Colon (tissue), 2 donors: Measurements from ENCODE around the gene IQCM.

ENCODE experiments used
- FAIRE-seq: peaks from 2 replicates; lab custom pipeline; 2012; peaks lifted over from hg19 to GRCh38; lab: Jason Lieb, UNC
- donor health status: control.
- donor health status: control.

IQCM gene

DNA sequence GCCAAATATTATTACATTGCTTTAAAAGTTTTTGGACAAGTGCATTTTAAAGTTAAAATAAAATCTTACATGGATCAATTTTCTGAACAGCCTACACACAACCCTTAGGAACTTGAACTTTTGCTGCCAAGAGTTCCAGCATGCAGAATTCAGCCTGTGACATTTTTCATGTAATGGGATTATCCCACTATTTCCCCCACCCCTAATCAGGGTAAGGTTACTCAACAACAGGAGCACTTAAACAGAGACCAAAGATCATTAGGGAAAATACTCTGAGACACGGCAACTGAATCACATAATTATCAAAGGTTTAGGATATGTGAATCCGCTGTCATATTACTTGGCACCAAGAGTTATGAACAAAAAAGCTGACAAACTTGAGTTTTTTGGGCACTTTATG, 47.2 kb downstream of the IQCM start:
- no peak for FAIRE-seq

DNA sequence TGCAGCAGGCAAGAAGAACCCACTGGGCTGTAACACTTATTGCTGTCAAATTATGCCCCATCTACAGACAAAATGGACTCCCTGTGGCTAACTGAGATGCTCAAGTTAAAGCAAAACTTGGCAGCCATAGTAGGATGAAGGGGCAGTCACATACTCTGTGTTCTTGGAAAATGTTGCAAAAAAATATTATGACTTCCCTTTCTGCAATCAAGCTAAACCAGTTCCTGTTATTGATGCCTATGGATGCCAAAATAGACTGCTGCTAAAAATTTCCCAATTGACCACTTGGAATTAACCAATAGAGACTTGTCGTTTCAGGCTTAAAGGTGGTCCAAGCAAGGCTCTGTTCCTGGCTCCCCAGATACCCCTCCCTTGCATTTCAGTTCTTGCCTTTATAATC, 49.5 kb downstream of the IQCM start:
- FAIRE-seq, result no peak

DNA sequence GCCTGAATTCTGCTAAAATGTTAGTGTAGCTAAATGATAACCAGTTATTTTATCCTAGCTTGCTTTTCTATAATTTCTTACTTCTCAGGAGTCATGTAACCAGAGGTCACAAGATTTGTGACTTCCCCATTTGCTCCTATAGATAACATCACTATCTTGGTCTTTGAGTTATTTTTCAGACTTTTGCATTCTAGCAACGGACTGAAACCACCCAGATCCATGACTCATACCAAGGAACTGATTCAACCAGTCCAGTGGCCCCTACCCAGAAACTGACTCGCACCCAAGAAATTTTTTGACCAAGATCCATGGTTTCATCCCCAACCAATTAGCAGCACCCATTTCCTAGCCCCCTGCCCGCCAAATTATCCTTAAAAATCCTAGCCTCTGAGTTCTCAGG, 50.0 kb downstream of the IQCM start:
- no peak for FAIRE-seq

DNA sequence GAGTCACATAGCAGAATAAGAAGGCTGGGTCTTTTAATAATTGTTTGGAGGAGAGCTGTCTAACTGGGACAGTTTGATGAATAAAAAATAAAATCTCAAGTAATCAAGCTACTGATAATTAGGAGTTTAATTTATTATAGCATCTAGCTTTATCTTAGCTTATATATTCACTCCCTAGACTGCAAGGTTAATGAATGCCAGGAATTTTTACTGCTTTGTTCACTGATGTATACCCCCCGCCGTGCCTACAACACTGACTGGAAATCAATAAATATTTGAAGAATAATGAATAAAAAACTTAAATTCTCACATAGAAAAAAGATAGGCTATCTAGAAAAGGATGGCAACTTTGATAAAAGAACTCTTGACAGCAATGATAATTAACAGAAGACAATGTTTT, 59.7 kb downstream of the IQCM start:
- no peak for FAIRE-seq

DNA sequence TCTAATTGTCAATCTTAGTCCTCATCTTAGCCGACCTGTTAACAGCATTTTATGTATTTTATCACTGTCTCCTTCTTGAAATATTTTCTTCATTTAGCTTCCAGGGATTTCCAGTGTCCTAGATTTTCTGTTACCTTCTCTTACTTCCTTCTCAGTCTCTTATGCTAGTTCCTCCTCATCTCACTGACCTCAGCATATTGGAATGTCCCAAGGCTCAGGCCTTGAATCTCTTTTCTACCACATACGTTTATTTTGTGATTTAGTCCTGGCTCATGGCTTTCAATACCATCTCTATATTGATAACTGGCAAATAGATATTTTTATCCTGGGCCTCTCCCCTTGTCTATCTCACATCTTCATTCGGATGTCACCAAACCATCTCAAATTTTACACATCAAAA, 61.1 kb downstream of the IQCM start:
- FAIRE-seq, result no peak

DNA sequence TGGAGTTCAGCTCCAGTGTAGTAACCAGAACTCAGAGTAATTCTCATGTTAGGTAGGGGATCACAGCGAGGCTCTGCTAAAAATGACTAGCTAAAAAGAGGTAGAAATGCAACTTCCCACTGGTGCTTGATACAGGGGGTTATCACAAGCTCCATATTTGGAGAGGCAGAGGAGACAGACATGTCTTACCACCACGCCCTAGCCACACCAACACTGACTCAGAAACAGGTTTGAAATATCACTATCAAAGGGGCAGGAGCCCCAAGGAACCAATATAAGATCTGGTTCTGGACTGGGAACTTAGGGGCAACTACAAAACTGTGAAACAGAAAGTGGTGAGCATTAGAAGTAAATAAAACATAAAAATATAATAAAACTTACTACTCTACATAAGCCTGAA, 62.9 kb downstream of the IQCM start:
- no peak for FAIRE-seq

DNA sequence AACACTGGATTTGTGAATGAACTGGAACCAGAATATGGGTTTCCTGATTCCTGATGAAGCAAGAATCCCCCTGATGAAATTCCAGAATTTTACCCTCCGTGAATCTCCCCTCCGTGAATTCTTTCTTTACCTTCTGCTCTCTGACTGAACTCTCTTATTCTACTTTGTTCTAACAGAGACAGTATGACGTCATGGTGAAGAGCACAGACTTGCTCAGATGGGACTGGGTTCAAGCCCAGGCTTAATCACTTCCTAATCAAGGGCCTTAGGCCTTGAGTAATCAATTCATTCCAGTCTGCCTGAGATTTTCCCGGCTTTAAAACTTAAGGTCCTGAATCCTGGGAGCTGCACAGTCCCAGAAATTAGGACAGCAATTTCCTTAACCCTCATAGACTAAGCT, 64.5 kb downstream of the IQCM start:
- FAIRE-seq, result no peak

DNA sequence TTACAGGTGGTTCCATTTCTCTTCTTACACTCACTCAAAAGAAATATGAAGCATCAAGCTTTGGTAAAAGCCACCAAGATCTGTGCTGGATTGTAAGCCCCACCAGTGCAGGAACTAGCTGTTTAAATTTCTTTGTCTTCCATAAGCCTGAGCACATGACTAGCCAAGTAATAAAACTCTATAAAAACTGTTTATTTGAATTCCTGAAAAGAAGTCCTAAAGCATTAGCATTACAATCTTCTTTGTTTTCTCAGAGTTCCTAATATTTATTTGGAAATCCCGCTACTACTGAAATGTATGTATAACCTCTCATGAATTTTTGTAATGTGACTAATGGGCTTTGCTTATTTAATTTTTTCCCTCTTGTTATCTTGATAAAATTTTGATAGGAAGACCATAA, 65.9 kb downstream of the IQCM start:
- no peak for FAIRE-seq

DNA sequence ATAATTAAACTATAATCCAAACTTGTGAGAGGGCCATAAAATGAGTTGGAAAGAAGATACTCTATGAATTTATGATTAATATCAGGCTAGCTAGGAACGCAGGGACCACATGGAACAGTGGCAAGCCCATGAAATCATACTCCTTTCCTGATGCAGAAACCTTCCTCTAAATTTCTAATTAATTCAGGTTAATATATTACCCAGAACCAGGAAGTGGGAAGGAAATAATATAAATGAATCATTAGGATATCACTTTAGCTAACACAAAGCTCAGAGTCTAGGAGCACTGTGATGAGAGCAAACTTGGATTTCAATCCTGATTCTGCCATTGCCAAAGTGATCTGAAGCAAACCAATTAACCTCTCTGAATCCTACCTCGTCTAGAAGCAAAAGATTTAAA, 68.0 kb downstream of the IQCM start:
- FAIRE-seq, result no peak

DNA sequence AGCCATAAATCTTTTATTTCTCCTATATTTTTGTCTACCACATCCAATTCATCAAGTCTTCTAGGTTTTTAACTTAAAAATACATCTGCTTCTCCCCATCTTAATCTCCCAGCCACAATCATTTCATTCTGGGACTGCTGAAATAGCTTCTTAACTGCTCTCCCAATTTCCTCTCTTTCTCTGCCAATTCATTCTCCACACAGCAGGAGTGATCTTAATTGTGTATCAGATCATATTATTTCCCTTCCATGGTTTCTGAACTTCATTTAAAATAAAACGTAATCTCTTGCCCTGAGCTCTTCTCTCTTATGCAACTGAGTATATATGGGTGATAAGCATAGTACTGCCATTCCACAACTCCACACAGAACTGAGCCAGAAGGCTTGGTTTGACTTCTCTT, 69.4 kb downstream of the IQCM start:
- no peak for FAIRE-seq

DNA sequence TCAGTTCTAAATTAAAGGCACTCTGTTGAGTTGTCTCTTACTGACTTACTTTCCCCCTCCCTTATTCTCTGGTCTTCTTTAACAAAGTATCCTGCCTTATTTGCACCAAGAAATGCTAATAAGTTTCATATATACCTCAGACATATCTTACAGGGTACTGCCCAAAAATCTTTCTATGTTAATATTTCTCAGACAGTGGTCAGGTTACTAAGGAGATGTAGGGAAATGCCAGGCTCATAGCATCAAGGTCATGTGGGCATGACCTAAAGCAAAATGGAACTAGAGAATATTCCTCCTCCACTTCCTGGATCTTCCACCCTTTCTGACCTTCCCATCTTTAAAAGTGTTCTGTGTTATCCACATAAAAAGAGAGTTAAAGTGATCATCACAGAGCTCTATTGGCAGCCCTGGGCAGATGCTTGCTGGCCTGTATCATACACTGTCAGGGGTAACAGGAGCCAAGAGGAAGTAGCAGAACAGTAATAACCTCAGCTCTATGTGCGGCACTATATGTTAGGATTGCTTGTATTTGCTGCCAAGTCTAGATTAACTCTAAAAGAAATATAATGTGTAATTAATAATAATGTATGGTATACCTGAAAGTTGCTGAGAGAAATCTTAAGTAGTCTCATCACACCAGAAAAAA, 74.3 kb downstream of the IQCM start:
- FAIRE-seq, result no peak

DNA sequence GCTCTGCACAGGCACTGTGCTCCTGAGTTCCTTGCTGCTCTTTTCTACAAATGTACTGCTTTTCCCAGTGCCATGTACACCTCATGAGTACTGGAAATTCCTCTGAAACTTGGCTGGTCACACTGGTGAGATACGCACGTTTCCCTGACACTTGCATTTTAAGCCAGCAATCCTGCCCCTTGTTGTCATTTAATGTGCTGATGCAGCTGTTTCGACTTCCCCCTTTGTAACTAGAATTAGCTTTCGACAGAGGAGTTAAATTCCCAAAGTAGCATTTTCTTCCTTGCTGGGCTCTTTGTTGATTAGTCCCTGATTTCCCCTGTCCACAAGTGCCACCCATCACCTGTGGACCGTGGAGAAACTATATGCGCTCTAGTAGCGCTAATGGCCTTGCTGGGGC, 77.5 kb downstream of the IQCM start:
- FAIRE-seq, result no peak

DNA sequence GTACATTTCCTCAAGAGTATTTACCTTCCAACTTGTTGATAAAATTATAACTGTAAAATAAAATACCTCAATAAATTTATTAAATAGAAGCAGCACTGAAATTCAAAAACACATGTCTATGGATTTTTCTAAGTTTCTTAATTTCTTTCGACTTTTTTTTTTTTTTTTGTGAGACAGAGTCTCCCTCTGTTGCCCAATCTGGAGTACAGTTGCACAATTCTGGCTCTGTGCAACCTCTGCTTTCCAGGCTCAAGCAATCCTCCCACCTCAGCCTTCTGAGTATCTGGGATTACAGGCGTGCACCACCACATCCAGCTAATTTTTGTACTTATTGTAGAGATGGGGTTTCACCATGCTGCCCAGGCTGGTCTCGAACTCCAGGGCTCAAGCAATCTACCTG, 79.8 kb downstream of the IQCM start:
- FAIRE-seq, result no peak

DNA sequence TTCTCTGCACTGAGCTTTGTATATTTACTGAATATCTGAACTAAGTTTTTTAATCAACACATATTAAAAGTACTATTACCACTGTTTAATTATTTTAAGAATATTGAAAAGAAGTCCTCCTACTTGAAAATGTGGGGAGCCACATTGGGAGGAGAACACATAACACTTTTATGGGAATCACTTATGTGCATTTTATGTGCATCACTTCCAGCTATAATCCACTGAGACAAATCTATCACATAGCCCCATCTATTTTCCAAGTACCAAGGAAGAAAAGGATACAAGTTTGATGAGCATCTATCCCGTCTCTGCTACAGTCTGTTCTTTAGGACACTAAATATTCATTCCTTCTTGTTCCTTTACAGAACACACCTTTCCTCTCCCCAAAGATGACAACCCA, 87.2 kb downstream of the IQCM start:
- no peak for FAIRE-seq

DNA sequence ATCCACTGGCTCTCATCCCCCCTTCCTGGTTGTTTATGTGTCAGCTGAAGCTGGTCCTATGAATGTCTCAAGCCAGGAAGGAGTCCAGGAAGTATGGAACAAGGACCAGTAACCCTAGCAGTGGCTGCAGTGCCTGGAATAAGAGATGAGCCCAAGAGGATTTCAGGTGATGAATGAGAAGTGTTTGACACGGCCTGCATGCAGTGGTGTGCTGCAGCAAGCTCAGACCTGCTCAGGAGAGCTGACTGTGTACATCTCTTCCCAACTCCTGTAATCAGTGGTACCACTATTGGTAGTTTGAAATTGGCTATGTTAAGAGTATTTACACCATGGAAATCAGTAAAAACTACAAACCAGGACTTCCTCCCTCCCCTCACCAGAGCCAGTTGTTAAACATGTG, 88.0 kb downstream of the IQCM start:
- no peak for FAIRE-seq

DNA sequence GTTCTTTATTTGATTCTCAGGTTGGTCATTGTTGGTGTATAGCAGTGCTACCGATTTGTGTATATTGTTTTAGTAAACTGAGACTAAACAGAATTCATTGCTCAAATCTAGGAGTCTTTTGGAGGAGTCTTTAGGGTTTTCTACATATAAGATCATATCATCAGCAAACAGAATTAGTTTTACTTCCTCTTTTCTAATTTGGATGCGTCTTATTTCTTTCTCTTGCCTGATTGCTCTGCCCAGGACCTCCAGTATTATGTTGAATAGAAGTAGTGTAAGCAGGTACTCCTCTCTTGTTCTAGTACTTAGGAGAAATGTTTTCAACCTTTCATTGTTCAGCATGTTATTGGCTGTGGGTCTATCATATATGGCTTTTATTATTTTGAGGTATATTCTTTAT, 92.6 kb downstream of the IQCM start:
- no peak for FAIRE-seq

DNA sequence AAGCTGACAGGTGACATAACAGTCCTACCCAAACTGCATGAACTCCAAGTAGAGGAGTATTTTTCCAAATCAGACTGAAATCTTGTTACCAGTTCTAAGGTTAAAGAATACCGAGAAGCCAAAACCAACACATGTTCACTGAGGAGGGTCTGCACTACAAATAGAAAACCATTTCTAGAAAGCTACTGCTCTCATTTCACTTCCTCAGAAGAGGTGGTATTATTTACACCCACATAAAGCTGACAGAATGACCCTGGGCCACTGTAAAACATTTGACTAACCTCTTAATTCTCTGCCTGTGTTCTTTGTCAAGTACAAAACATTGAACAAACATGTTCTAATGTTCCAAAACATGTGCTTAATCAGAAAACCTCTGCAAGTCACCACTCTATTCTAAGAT, 95.8 kb downstream of the IQCM start:
- FAIRE-seq, result no peak

DNA sequence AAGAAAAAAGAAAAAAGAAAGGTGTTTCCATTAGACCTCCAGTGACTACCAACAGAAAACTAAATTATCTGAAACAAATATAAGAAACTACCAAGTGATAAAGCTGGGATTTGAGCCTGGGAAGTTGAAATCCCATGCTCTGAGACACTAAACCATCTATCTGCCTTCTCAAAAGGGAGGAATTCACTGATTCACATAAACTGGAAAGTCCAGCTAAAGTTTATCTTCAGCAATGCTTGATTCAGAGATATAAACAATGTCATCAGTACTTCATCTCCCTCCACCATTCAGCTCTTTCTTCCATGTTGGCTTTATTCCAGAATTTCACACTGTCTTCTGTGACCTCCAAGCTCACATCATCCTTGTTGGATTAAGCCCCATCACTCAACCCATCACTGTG, 96.3 kb downstream of the IQCM start:
- no peak for FAIRE-seq

DNA sequence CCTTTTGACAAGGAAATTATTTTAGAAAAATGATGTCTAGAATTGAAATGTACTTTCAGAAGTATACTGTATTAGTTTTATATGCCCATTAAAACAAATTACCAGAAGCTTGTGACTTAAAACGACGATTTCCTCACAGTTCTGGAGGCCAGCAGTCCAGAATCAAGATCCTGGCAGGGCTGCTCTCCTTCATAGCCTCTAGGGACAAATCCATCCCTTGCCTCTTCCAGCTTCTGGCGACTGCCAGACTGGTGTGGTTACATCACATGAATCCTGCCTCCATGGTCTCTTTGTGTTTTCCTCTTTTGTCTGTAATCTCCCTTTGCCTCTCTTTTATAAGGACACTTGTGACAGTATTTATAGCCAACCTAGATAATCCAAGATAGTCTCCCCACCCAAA, 97.1 kb downstream of the IQCM start:
- no peak for FAIRE-seq

DNA sequence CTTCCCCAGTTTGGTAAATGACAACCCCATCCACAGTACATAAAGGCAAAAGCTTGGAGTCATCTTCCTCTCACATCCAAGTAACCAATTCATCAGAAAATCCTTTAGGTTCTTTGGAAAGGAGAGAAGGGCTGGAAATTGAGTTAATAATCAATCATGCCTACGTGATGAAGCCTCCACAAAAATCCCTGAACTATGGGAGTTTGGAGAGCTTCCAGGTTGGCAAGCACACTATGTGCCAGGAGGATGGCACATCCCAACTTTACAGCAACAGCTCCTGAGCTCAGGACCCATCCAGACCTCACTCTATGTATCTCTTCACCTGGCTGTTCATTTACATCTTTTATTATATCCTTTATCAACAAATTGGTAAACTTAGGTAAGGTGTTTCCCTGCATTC, 98.9 kb downstream of the IQCM start:
- FAIRE-seq, result no peak

DNA sequence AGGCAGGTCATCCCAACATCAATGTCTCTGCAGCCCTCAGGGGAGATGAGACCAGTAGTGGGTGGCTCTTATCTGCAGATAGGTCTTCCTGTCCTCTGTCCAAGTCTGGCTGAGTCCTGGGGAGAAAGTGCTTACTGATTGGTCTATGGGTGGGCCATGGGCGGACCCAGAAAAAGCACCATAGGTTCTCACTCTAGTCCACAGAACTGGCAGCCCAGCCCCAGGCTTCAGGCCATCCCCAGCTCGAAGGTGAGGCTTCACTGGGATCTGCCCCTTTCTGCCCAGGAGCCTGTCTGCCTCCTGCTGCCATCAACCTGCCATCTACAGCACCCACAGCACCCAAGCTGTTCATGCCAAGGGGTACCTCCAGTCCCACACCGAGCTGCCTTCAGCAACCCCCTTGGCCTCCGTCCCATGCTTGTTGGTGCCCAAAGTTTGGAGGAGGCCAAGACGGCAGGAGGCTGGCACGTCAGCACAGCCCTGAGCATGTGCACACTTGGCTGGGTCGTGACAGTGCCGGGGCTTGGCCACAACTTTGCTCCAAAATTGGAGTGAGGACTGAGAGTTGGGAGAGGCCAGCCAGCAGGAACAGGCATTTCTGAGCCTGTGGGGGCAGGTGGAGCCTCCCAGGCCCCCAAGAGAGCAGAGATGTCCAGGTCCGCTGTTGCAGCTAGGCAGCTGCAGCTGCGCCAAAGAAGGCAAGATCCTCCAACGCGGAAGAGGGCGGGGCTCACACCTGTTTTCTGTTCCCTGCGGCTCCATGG, 99.6 kb downstream of the IQCM start:
- FAIRE-seq, result no peak

DNA sequence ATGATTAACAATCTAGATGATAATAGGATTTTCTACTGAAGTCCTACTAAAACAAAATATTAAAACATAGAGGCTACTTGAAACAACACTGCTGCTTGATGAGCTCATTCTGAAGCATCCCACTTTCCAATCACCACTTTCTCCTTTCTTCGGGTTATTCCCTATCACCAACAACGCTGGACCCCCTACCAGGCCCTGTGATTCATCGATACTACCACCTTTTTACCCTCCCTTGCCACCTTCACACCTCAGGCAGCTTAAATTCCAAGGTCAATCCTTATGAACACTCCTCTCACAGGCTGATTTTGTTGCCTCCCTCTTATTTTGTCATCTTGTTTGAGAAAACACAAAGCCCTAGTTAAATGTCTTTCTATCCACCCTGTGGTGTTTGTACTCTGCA, 102.6 kb downstream of the IQCM start:
- no peak for FAIRE-seq

DNA sequence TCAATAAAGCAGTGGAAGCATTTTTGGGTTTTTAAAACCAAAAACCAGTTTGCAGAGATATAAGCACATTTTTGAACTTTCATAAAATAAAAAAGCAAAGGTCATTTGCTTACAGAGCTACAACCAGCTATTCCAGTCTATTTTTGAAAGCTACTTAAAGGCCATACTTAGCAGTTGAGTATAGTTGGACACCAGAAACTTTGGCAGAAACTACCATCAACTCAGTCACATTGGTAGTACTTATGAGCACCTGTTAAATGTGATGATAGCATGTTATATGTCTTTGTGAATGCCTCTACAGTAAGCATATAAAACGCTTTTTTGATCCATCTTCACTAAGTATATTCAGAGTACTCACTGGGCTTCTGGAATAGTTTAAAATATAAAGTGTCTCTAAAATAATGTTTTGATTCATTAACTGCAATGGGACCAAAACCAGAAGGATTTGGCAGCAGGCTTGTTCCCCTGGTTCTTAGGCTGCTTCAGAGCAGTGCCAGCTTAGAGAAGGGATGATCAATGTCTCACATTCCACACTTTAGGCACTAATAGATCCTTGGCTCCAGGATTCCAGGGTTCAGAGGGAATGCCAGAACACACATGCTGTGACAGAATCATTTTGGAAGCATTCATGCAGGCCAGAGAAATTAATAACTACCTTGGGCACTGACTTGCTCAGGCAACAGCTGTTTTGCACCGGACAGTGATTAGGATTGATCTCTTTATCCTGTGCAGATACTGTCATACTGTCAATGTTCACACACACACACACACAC, 103.9 kb downstream of the IQCM start:
- FAIRE-seq, result no peak

DNA sequence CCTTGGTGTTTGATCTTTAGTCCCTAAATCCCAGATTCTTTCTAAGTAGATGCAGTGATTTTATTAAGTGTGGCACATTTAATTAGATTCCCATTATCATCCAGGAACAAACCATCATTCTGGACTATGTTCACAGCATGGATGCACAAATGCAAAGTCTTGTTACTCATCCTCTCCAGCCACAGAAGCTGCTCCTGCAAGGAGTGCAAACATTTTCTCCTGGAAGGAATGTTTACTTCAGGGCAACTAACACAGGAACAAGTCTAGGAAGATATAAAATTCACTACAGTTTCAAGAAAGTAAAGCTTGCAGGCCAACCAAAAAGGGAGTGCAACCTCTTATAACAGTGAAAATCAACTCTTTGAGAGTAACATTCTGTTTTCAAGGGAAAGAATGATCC, 106.0 kb downstream of the IQCM start:
- no peak for FAIRE-seq
